DND-41 (cell line): Measurements from ENCODE around the gene DYNC2I2.

Experiments
- ATAC-seq: fragments of 200-7000 bp; cut with Tn5 transposase; 3 replicates; pipeline ENCODE4 v1.9.1; 2021; ENCODE audit warnings: low read depth; ENCODE audit not compliant: insufficient read depth
- DNase-seq: peaks from one replicate; pipeline ENCODE4 v3.0.0-alpha.2; 2020
- H2AFZ ChIP-seq: 2 replicates; pipeline ENCODE4 v1.6.0; 2012; ENCODE audit warnings: low read depth, low read length
- H3K27ac ChIP-seq: 2 replicates; pipeline ENCODE4 v1.5.1; 2012; ENCODE audit warnings: low read length, inconsistent platforms
- H3K27me3 ChIP-seq: fragments of 200-600 bp; sonication (generic); 2 replicates; pipeline ENCODE4 v1.6.0; 2012; ENCODE audit warnings: low read length, mild to moderate bottlenecking, inconsistent platforms; ENCODE audit not compliant: insufficient read depth, poor library complexity
- H3K36me3 ChIP-seq: 2 replicates; pipeline ENCODE4 v1.5.1; 2012; ENCODE audit warnings: low read length, inconsistent platforms; ENCODE audit not compliant: insufficient read depth
- H3K4me1 ChIP-seq: 2 replicates; pipeline ENCODE4 v1.5.1; 2012; ENCODE audit warnings: mild to moderate bottlenecking, low read length; ENCODE audit not compliant: insufficient read depth
- H3K4me2 ChIP-seq: 2 replicates; pipeline ENCODE4 v1.6.0; 2012; ENCODE audit warnings: mild to moderate bottlenecking, moderate library complexity, low read length, inconsistent platforms; ENCODE audit not compliant: insufficient read depth
- H3K4me3 ChIP-seq, 2 experiments: fragments of 200-600 bp in 1 of 2; shearing (Covaris generic) in 1 of 2; 2 replicates each; pipeline ENCODE4 v1.5.1; 2012 to 2016; ENCODE audit warnings: inconsistent platforms in 2 of 2, low read length in 2 of 2, mild to moderate bottlenecking in 2 of 2, low read depth in 1 of 2, moderate library complexity in 1 of 2
- H3K79me2 ChIP-seq: 2 replicates; pipeline ENCODE4 v1.6.0; 2012; ENCODE audit warnings: low read length, inconsistent platforms; ENCODE audit not compliant: insufficient read depth
- H3K9ac ChIP-seq: 2 replicates; pipeline ENCODE4 v1.6.0; 2012; ENCODE audit warnings: low read depth, mild to moderate bottlenecking, inconsistent platforms, low read length, moderate library complexity
- H3K9me3 ChIP-seq: 2 replicates; pipeline ENCODE4 v1.5.1; 2012; ENCODE audit warnings: low read length, moderate library complexity, mild to moderate bottlenecking, inconsistent platforms; ENCODE audit not compliant: insufficient read depth, severe bottlenecking
- H4K20me1 ChIP-seq: 2 replicates; pipeline ENCODE4 v1.6.0; 2012; ENCODE audit warnings: low read length; ENCODE audit not compliant: insufficient read depth
- CTCF ChIP-seq: IDR thresholded peaks from 2 replicates; pipeline ENCODE4 v1.5.1; 2012; ENCODE audit warnings: borderline replicate concordance, low read length, moderate library complexity, mild to moderate bottlenecking; ENCODE audit not compliant: poor library complexity, severe bottlenecking; ENCODE audit errors: extremely low read depth
- EZH2 ChIP-seq: IDR thresholded peaks from 3 replicates; pipeline ENCODE4 v1.6.1; 2012; ENCODE audit warnings: borderline replicate concordance, low read depth, mild to moderate bottlenecking, moderate library complexity, low read length, inconsistent platforms; ENCODE audit not compliant: severe bottlenecking

DYNC2I2 gene

GRCh38 chr9:128625391-128626146, 31.1 kb downstream of the DYNC2I2 start:
- peaks cover 3% of the 10 kb centered on the region; the same call in 1 of the 2 replicates for H4K20me1 ChIP-seq
- no peaks in the 10 kb centered on the region for H3K27me3 ChIP-seq
- H3K4me3 ChIP-seq, result no peak overlapping the region
- no peaks in the 10 kb centered on the region for H3K4me1 ChIP-seq
- ATAC-seq (no peak), DNase-seq (no peak)
- no peak overlapping the region for H3K9ac ChIP-seq
- H2AFZ ChIP-seq, result no peak overlapping the region
- no peaks in the 10 kb centered on the region for H3K9me3 ChIP-seq
- TF ChIP-seq EZH2 (no peak), CTCF (peak; percentile 27)
- H3K27ac ChIP-seq, result no peak overlapping the region
- H3K79me2 ChIP-seq, result no peaks in the 10 kb centered on the region
- H3K4me2 ChIP-seq, result no peak overlapping the region
- H3K36me3 ChIP-seq, result peaks cover 91% of the 10 kb centered on the region

- no peak overlapping the region for H3K27ac ChIP-seq
- peaks cover 92% of the 10 kb centered on the region for H3K36me3 ChIP-seq
- no peaks in the 10 kb centered on the region for H3K79me2 ChIP-seq
- no peaks in the 10 kb centered on the region for H3K4me1 ChIP-seq
- no peak for ATAC-seq
- H3K4me2 ChIP-seq, result no peak overlapping the region
- H3K9ac ChIP-seq, result no peak overlapping the region
- TF ChIP-seq EZH2 (no peak), CTCF (peak; percentile 3)
- no peaks in the 10 kb centered on the region for H3K9me3 ChIP-seq
- H3K27me3 ChIP-seq, result no peaks in the 10 kb centered on the region
- no peak overlapping the region for H3K4me3 ChIP-seq
- H4K20me1 ChIP-seq, result peaks cover 3% of the 10 kb centered on the region; the same call in 1 of the 2 replicates
- DNase-seq, result no peak
- H2AFZ ChIP-seq, result no peak overlapping the region
These were observed 32.1 kb downstream of the DYNC2I2 start for GRCh38 chr9:128624566-128624965.

- no peak for TF ChIP-seq CTCF
- no peak for TF ChIP-seq EZH2
- no peak for DNase-seq
- peaks cover 91% of the 10 kb centered on the region for H3K36me3 ChIP-seq
These were observed 34.8 kb downstream of the DYNC2I2 start for GRCh38 chr9:128621730-128622455.

More at GRCh38 chr9:128621730-128622455, 34.8 kb downstream of the DYNC2I2 start:
- H3K4me1 ChIP-seq, result no peaks in the 10 kb centered on the region
- H3K9me3 ChIP-seq, result no peaks in the 10 kb centered on the region
- no peak overlapping the region for H3K9ac ChIP-seq
- H4K20me1 ChIP-seq, result no peaks in the 10 kb centered on the region
- no peaks in the 10 kb centered on the region for H3K79me2 ChIP-seq
- no peak overlapping the region for H3K4me3 ChIP-seq
- H3K27me3 ChIP-seq, result no peaks in the 10 kb centered on the region
- no peak overlapping the region for H3K27ac ChIP-seq
- no peak overlapping the region for H2AFZ ChIP-seq
- ATAC-seq, result no peak
- H3K4me2 ChIP-seq, result no peak overlapping the region
